IPS-18a (cell line): ENCODE measurements around the gene TIAM2.
"Not testable (repeated sequence)": the region's sequence is repeated elsewhere in the genome, so short reads cannot be mapped to it uniquely, and the experiment has no call there.

Source experiments
- H3K27ac ChIP-seq: one replicate; pipeline ENCODE4 v1.5.1; 2013; ENCODE audit warnings: low read length
- H3K27me3 ChIP-seq: one replicate; pipeline ENCODE4 v1.6.1; 2013; ENCODE audit warnings: mild to moderate bottlenecking, low read length; ENCODE audit not compliant: control insufficient read depth, insufficient read depth
- H3K36me3 ChIP-seq: one replicate; pipeline ENCODE4 v1.6.1; 2013; ENCODE audit warnings: low read depth, low read length; ENCODE audit not compliant: control insufficient read depth
- H3K4me1 ChIP-seq: one replicate; pipeline ENCODE4 v1.6.1; 2013; ENCODE audit warnings: low read depth, low read length; ENCODE audit not compliant: control insufficient read depth
- H3K4me3 ChIP-seq: one replicate; pipeline ENCODE4 v1.5.1; 2013; ENCODE audit warnings: low read length
- H3K9ac ChIP-seq: one replicate; pipeline ENCODE4 v1.6.1; 2013; ENCODE audit warnings: mild to moderate bottlenecking, low read length, moderate library complexity
- H3K9me3 ChIP-seq: one replicate; pipeline ENCODE4 v1.6.1; 2013; ENCODE audit warnings: low read depth, low read length; ENCODE audit not compliant: control insufficient read depth

The TIAM2 gene

DNA sequence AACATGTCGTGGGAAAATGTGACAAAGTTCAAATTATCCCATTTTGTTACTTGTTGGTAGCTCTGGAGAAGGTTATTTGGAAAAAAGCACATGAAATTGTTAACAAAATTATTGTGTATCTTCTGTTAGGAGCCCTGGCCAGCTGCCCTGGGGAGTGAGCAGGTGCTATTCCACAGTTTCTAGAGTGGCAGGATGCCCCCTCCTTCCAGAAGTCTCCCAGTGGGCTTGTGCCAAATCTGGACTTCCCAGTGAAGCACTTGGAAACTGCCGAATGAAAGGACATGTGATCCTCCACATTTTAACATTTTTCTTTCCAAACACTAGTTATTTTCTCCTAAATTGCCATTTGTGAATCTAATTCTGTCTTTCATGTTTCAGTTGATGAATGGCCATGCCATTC, 201.8 kb downstream of the TIAM2 start:
- Histone ChIP-seq H3K9ac (no peak overlapping the region), H3K4me3 (no peak overlapping the region), H3K36me3 (no peaks in the 10 kb centered on the region), H3K9me3 (no peaks in the 10 kb centered on the region), H3K4me1 (no peaks in the 10 kb centered on the region), H3K27me3 (no peaks in the 10 kb centered on the region), H3K27ac (no peak overlapping the region)

- no peak overlapping the region for H3K9ac ChIP-seq
- H3K9me3 ChIP-seq: no peaks in the 10 kb centered on the region
- H3K27ac ChIP-seq: no peak overlapping the region
- no peak overlapping the region for H3K4me3 ChIP-seq
- H3K27me3 ChIP-seq: no peaks in the 10 kb centered on the region
- no peaks in the 10 kb centered on the region for H3K4me1 ChIP-seq
- no peaks in the 10 kb centered on the region for H3K36me3 ChIP-seq
These were observed 202.8 kb downstream of the TIAM2 start for GRCh38 chr6:155197932-155198331.

DNA sequence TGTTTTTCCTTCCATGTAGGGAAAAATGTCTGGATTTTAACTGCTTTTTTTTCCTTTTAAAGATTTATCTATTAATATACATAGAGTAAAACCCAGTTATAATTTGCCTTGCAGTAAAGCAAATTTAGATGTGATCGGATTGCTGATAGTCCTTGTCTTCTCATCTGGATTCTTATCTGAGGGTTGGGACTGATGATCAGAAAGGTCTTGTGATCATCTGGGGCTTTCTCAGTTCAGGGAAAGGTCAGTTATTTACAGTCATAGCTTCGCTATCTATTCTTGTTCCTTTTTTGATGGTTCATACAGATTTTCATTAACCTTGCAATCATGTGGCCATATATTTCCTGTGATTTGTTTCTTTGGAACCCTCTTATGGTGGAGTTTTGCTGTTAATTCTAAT, 204.9 kb downstream of the TIAM2 start:
- H3K27me3 ChIP-seq: no peaks in the 10 kb centered on the region
- H3K36me3 ChIP-seq: no peaks in the 10 kb centered on the region
- H3K9me3 ChIP-seq: no peaks in the 10 kb centered on the region
- H3K4me3 ChIP-seq: no peak overlapping the region
- H3K27ac ChIP-seq: no peak overlapping the region
- H3K9ac ChIP-seq: no peak overlapping the region
- H3K4me1 ChIP-seq: no peaks in the 10 kb centered on the region

DNA sequence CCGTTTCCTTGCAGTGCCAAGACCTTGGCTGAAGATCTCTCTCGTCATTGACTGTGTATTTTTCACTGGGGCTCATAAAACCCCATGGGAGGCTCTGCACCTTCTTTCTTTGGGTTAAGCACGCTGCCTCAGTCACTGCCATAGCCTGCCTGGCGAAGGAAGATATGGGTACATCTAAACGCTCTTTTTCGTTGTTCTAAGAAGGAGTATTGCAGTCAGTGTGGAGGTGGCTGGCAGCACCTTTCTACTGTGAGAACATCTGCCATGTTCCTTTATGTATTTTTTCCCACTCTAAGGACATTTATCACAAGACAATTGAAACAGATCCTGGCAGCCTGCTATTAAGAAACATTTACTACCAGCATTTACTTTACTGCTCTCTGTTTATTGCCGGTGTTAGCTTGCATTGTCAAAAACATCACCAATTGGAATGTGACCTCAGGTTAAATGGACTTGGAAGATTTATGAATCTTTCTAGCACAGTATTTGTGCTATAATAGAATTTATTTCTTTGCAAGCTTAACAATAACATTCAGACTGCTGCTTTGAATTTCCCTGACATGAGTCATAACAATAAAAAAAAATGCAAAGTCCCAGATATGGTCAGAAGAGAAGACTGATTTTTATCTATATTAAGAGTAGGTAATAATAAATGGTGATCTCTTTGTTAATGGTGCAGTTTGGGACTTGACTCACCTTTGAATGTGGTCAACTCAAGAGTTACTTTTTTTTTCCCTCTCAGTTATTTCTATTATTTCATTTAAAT, 206.5 kb downstream of the TIAM2 start:
- Histone ChIP-seq H3K9me3 (no peaks in the 10 kb centered on the region), H3K27ac (no peak overlapping the region), H3K9ac (no peak overlapping the region), H3K4me1 (no peaks in the 10 kb centered on the region), H3K36me3 (no peaks in the 10 kb centered on the region), H3K27me3 (no peaks in the 10 kb centered on the region), H3K4me3 (no peak overlapping the region)

- H3K9ac ChIP-seq: no peak overlapping the region
- no peak overlapping the region for H3K27ac ChIP-seq
- no peaks in the 10 kb centered on the region for H3K27me3 ChIP-seq
- no peaks in the 10 kb centered on the region for H3K9me3 ChIP-seq
- H3K36me3 ChIP-seq: peaks cover 3% of the 10 kb centered on the region
- H3K4me1 ChIP-seq: no peaks in the 10 kb centered on the region
- no peak overlapping the region for H3K4me3 ChIP-seq
These were observed 212.1 kb downstream of the TIAM2 start for GRCh38 chr6:155207223-155207622.

GRCh38 chr6:155212106-155212505, 217.0 kb downstream of the TIAM2 start:
- Histone ChIP-seq H3K27me3 (no peaks in the 10 kb centered on the region), H3K9ac (no peak overlapping the region), H3K4me3 (no peak overlapping the region), H3K4me1 (peaks cover 10% of the 10 kb centered on the region), H3K9me3 (no peaks in the 10 kb centered on the region), H3K36me3 (peaks cover 3% of the 10 kb centered on the region), H3K27ac (no peak overlapping the region)

- H3K27ac ChIP-seq: no peak overlapping the region
- H3K4me3 ChIP-seq: no peak overlapping the region
- no peak overlapping the region for H3K9ac ChIP-seq
- no peaks in the 10 kb centered on the region for H3K9me3 ChIP-seq
- H3K27me3 ChIP-seq: no peaks in the 10 kb centered on the region
- peaks cover 12% of the 10 kb centered on the region for H3K4me1 ChIP-seq
- peaks cover 3% of the 10 kb centered on the region for H3K36me3 ChIP-seq
These were observed 217.7 kb downstream of the TIAM2 start for GRCh38 chr6:155212616-155213380.

- H3K4me3 ChIP-seq: no peak overlapping the region
- H3K27me3 ChIP-seq: no peaks in the 10 kb centered on the region
- peaks cover 3% of the 10 kb centered on the region for H3K36me3 ChIP-seq
- H3K4me1 ChIP-seq: peaks cover 12% of the 10 kb centered on the region
- H3K9me3 ChIP-seq: no peaks in the 10 kb centered on the region
- no peak overlapping the region for H3K27ac ChIP-seq
- H3K9ac ChIP-seq: no peak overlapping the region
These were observed 218.7 kb downstream of the TIAM2 start for GRCh38 chr6:155213611-155214372.

DNA sequence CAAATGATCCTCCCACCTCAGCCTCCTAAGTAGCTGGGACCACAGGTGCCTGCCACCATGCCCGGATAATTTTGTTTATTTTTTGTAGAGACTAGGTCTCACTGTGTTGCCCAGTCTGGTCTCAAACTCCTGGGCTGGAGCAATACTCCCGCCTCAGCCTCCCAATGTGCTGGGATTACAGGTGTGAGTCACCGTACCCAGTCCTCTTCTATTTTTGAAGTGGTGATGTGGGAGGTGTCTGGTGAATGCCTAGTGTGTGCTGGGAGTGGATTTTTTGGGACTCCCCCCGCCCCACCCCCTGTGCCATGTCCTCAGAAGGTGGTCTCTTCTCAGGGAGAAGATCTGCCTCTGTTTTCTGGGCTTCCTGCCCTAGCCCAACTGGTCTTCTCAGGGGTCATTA, 220.8 kb downstream of the TIAM2 start:
- no peak overlapping the region for H3K27ac ChIP-seq
- no peaks in the 10 kb centered on the region for H3K27me3 ChIP-seq
- H3K4me1 ChIP-seq: peaks cover 12% of the 10 kb centered on the region
- H3K4me3 ChIP-seq: no peak overlapping the region
- H3K9ac ChIP-seq: no peak overlapping the region
- H3K36me3 ChIP-seq: peaks cover 3% of the 10 kb centered on the region
- H3K9me3 ChIP-seq: no peaks in the 10 kb centered on the region

DNA sequence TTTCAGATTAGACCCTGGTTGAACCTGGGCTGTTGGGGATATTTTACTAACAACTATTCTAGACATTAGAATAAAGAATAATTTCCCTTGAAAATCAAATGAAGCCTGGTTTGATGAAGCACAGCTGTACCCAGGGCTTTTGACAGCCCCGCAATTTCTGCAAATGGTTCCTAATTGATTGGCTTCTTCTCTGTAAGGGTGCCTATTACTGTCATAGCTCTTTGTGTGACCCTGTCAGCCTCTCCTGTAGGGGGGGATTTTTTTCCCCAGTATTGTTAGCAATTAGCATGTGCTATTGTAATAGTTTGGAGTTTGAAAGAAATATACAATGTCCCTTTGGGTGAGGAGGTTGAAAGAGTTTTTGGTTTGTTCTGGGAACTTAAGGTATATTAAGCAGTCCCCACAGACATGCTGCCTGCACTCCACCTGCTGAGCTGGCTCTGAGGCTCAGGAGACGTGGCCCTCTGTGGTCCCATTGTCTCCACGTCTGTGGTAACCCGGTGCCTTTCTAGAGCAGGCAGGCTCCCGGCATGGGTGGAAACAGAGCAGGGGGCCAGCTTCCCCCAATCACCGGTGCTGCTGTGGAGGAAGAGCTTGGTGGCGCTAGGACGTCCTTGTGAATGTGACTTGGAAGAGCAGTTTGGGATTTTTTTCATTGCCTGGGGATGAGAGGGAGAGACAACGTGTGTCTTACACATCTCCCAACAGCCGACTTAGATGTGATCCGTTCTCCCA, 221.4 kb downstream of the TIAM2 start:
- no peaks in the 10 kb centered on the region for H3K27me3 ChIP-seq
- H3K4me1 ChIP-seq: peaks cover 12% of the 10 kb centered on the region
- H3K36me3 ChIP-seq: no peaks in the 10 kb centered on the region
- H3K27ac ChIP-seq: no peak overlapping the region
- H3K4me3 ChIP-seq: no peak overlapping the region
- H3K9ac ChIP-seq: no peak overlapping the region
- H3K9me3 ChIP-seq: no peaks in the 10 kb centered on the region

GRCh38 chr6:155218711-155219110, 223.6 kb downstream of the TIAM2 start:
- H3K27me3 ChIP-seq, H3K4me3 ChIP-seq, H3K36me3 ChIP-seq, H3K9me3 ChIP-seq, H3K27ac ChIP-seq, H3K9ac ChIP-seq: not testable (repeated sequence)
- peaks cover 12% of the 10 kb centered on the region for H3K4me1 ChIP-seq
